GM20431 (cell line): ENCODE data around the gene NCOA3.
"Not testable (repeated sequence)": the region's sequence is repeated elsewhere in the genome, so short reads cannot be mapped to it uniquely, and the experiment has no call there.

Experiments
- in situ Hi-C: fragments of 300-500 bp; cut with MseI, MboI; formaldehyde crosslinking; loops from one replicate; pipeline ENCODE4 v1.15.0; 2020; ENCODE audit warnings: low sequenced_read_pairs; ENCODE audit not compliant: unreplicated experiment

NCOA3 gene

GRCh38 chr20:47466704-47467459 is 34.8 kb upstream of the NCOA3 start:
- in situ Hi-C loops = no loop called here

- in situ Hi-C loops = no loop called here
These were observed 33.2 kb upstream of the NCOA3 start for GRCh38 chr20:47468290-47469050.

DNA sequence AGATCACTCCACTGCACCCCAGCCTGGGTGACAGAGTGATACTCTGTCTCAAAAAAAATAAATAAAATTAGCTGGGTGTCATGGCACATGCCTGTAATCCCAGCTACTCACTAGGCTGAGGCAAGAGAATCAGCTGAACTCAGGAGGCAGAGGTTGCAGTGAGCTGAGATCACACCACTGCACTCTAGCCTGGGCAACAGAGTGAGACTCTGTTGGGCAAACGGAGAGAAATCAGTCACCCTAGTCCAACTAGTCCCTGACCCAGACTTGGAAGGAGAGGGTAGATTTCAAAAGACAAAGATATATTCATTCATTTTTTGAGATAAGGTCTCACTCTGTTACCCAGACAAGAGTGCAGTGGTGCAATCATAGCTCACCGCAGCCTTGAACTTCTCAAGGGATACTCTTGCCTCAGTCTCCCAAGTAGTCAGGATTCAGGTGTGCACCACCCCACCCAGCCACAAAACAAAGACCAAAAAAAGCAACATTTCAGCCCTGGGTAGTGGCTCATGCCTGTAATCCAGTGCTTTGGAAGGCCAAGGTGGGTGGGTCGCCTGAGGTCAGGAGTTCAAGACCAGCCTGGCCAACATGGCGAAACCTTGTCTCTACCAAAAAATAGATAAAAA is 26.2 kb upstream of the NCOA3 start:
- in situ Hi-C loops = no loop called here

DNA sequence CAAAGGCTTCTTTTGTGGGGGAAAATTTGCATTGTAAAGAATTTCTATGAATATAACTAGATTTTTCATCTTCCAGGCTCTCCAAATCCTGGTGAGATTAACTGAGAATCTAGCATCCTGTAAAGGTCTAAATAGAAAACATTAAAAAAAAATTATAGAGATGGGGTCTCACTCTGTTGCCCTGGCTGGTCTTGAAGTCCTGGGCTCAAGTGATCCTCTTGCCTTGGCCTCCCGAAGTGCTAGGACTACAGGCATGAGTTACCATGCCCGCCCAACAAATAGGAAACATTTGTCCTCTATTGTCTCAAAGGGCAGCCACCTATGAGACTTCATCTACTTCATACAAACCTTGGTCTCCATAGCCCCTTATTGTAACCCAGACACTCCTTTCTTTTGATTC is 25.2 kb upstream of the NCOA3 start:
- in situ Hi-C loops = no loop called here

GRCh38 chr20:47479093-47479492 is 22.6 kb upstream of the NCOA3 start:
- in situ Hi-C loops = no loop called here

- in situ Hi-C loops = no loop called here
These were observed 22.2 kb upstream of the NCOA3 start for GRCh38 chr20:47479506-47479905.

GRCh38 chr20:47480239-47480638 is 21.4 kb upstream of the NCOA3 start:
- in situ Hi-C loops = no loop called here

- in situ Hi-C loops = no loop called here
These were observed 21.0 kb upstream of the NCOA3 start for GRCh38 chr20:47480705-47481104.

- in situ Hi-C loops = no loop called here
These were observed 20.1 kb upstream of the NCOA3 start for GRCh38 chr20:47481330-47482216.

- in situ Hi-C loops = no loop called here
These were observed 19.0 kb upstream of the NCOA3 start for GRCh38 chr20:47482705-47483104.

DNA sequence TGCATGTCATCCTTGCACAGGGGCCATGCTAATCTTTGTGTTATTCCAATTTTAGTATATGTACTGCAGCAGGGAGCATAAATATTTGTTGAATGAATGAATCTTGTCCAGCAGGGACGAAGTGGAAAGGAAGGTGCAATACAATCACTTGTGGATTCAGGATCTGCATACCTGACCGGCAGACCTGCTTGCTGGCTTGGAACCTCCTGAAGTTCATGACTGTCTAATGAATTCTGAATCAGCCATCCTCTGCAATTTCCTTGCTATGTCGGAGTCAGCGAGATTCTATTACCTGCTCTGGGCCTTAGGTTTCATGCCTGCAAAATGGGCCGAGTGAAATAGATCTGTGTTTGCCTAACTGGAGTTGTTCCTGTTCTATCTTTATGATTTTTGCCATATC is 17.4 kb upstream of the NCOA3 start:
- in situ Hi-C loops = no loop called here

- in situ Hi-C loops = no loop called here
These were observed 14.3 kb upstream of the NCOA3 start for GRCh38 chr20:47487175-47487917.

DNA sequence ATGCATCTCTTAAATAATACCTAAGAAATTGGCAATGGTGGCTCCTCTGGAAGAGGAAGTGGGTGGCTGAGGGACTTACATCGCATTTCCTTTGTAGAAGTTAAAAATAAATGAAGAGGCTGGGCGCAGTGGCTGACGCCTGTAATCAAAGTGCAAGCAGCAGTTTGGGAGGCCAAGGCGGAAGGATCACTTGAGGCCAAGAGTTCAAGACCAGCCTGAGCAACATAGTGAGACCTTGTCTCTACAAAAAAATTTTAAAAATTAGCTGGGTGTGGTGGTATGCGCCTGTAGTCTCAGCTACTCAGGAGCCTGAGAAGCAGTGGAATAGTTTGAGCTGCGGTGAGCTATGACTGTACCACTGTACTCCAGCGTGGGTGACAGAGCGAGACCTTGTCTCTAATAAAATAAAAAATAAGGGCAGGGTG is 12.2 kb upstream of the NCOA3 start:
- in situ Hi-C loops = no loop called here

- in situ Hi-C loops = no loop called here
These were observed 10.9 kb upstream of the NCOA3 start for GRCh38 chr20:47490795-47491194.

DNA sequence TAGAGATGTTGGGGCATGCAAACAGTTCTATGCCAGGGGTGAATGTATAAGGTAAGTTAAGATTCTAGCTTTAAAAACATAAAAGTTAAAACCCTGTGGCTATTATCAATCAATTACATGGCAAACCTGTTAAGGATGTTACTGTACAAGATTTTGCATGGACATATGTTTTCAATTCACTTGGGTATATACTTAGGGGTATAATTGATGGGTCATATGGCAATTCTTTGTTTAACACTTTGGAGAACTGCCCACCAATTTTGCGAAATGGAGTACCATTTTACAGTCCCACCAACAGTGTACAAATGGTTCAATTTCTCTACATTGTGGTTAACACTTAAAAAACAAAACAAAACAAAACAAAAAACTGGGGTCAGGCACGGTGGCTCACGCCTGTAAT is 9.4 kb upstream of the NCOA3 start:
- in situ Hi-C loops = no loop called here

DNA sequence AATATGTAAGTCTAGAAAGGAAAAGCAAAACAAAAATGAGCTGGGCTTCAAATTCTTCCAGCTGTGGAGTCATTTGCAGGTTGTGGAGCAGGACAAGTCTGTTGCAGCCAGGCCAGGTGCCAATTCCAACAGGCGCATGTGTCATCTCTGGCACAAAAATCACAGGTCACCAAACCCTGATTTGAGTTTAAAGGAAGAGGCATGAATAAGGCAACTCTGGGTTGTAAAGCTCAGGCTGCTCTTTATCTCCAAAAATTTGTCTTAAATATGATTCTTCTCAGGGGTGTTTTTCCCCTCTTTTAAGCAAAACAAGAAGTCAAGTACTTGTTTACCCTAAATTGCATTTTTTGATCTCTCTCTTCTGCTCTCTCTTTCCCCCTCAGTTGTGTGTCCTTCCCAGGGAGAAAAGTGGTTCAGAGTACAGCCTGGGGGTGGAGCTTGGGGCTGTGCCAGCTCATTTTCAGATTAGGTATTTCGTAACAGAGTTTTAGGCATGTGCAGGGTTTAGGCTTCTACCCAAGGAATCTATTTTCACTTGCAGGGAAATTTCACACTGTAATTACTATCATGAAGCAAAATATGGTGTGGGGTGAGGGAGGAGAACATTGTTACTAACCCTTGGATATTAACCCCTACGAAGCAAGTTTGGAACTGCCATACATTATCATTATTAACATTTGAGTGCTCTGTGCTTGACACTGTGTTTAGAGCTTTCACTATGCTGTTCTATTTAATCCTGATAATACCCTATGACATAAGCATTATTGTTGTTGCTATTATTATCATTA is 8.3 kb upstream of the NCOA3 start:
- in situ Hi-C loops = no loop called here

- in situ Hi-C loops = no loop called here
These were observed 7.8 kb upstream of the NCOA3 start for GRCh38 chr20:47493963-47494293.

DNA sequence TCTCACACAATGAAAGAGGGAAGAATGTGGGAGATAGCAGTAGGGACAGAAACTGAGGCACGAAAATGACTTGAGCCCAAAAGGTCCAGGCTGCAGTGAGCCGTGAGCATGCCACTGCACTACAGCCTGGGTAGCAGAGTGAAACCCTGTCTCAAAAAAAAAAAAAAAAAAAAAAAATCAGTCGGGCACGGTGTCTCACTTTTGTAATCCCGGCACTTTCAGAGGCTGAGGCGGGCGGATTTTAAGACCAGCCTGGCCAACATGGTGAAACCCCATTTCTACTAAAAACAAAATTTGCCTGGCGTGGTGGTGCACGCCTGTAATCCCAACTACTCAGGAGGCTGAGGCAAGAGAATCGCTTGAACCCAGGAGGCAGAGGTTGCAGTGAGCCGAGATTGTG is 7.1 kb upstream of the NCOA3 start:
- in situ Hi-C loops = not testable (repeated sequence)

GRCh38 chr20:47496118-47496517 is 5.6 kb upstream of the NCOA3 start:
- in situ Hi-C loops = no loop called here
